ENCODE data around the gene IL1R2. TPM values are rescaled to one million over a fixed set of nuclear protein-coding genes. Genes with fewer than 3 reads are reported as not detected.
"Not testable (repeated sequence)": the region's sequence is repeated elsewhere in the genome, so short reads cannot be mapped to it uniquely, and the experiment has no call there.

Gene IL1R2
- total RNA-seq, 2 donors from 2014 or later = 18.3 to 47.7 TPM

DNA sequence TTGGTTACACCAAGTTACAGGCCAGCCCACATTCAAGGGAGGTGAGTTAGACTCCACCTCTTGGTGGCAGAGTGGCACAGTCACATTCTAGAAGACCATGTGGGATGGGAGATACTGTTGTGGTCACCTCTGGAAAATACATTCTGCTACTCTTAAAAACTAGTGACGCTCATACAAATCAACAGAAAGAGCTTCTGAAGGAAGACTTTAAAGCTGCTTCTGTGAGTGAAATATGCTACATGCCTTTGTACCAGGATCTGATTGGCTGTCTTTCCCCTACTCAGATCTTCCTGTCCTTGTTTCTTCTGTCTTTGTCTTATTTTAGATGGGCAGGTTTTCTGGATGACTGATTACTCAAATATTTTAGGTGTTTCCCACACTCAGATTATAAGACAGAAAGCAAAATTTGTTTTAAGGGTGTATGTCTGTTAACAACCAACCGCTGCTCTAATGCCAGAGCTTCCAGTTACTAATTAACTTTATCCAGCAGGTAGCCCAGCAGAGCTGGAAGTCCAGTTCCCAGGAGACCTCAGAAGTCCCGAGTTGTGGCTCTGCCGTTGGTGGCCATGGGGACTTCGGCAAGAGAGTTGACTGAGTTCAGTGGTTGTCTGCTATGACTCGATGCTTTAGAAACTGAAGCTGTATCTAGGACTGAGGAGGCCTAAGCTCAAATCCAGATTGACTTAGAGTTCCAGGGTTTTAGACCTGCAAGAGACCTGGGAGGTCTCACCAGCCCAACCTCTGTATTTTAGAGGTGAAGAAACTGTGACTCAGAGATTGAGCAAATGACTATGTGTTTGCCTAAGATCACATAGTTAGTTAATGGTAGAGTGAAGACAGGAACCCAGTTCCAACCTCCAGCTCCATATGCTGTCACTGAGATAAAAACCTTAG, 7.4 kb downstream of the IL1R2 start:
- H3K27ac ChIP-seq = no peak overlapping the region
- no peaks in the 10 kb centered on the region for H3K9me3 ChIP-seq
- TF ChIP-seq, protein P1, sequence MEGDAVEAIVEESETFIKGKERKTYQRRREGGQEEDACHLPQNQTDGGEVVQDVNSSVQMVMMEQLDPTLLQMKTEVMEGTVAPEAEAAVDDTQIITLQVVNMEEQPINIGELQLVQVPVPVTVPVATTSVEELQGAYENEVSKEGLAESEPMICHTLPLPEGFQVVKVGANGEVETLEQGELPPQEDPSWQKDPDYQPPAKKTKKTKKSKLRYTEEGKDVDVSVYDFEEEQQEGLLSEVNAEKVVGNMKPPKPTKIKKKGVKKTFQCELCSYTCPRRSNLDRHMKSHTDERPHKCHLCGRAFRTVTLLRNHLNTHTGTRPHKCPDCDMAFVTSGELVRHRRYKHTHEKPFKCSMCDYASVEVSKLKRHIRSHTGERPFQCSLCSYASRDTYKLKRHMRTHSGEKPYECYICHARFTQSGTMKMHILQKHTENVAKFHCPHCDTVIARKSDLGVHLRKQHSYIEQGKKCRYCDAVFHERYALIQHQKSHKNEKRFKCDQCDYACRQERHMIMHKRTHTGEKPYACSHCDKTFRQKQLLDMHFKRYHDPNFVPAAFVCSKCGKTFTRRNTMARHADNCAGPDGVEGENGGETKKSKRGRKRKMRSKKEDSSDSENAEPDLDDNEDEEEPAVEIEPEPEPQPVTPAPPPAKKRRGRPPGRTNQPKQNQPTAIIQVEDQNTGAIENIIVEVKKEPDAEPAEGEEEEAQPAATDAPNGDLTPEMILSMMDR (IDR thresholded peaks at IDR 0.05) = no peak
- DNase-seq (ENCODE audit: low spot score) (no peak), ATAC-seq (ENCODE audit: insufficient number of reproducible peaks, low FRiP score, low read depth) (no peak)
- no peak overlapping the region for H3K4me3 ChIP-seq
- no peaks in the 10 kb centered on the region for H3K4me1 ChIP-seq (ENCODE audit: control insufficient read depth in 1 of 2, low read depth in 2 of 2)
- H3K36me3 ChIP-seq = no peaks in the 10 kb centered on the region
- H3K27me3 ChIP-seq (replicated peaks; ENCODE audit: insufficient read depth) = no peaks in the 10 kb centered on the region

DNA sequence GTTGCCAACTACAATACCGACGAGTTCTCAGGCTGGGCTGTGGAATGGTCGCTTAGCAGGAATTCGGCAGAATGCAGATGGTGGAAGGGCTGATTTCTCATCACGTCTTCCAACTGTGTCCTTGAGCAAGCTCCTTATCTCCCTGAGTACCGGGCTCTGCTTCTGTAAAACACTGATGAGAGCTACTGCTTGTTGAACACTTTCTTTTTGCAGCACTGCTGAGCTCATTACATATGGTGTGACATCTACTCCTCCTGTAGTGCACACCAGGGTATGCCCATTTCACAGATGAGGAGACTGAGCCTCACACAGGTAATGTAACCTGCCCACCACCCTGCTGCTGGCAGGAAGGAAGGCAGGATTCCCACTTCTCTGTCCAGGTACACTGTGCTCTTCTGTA, 8.3 kb downstream of the IL1R2 start:
- Histone ChIP-seq H3K4me3 (no peak overlapping the region), H3K27ac (no peak overlapping the region), H3K9me3 (no peaks in the 10 kb centered on the region), H3K27me3 (replicated peaks; ENCODE audit: insufficient read depth) (no peaks in the 10 kb centered on the region), H3K36me3 (no peaks in the 10 kb centered on the region), H3K4me1 (ENCODE audit: control insufficient read depth in 1 of 2, low read depth in 2 of 2) (no peaks in the 10 kb centered on the region)
- TF ChIP-seq, protein P1 (IDR thresholded peaks at IDR 0.05) = no peak
- ATAC-seq (ENCODE audit: insufficient number of reproducible peaks, low FRiP score, low read depth) = no peak
- no peak for DNase-seq (ENCODE audit: low spot score)

- TF ChIP-seq, protein P1 (IDR thresholded peaks at IDR 0.05) = no peak
- Histone ChIP-seq H3K27me3 (replicated peaks; ENCODE audit: insufficient read depth) (no peaks in the 10 kb centered on the region), H3K27ac (no peak overlapping the region), H3K4me1 (ENCODE audit: control insufficient read depth in 1 of 2, low read depth in 2 of 2) (no peaks in the 10 kb centered on the region), H3K9me3 (no peaks in the 10 kb centered on the region), H3K36me3 (no peaks in the 10 kb centered on the region), H3K4me3 (no peak overlapping the region)
- ATAC-seq (ENCODE audit: insufficient number of reproducible peaks, low FRiP score, low read depth) = no peak
- DNase-seq (ENCODE audit: low spot score) = no peak
Observed at GRCh38 chr2:102000813-102001766, 9.3 kb downstream of the IL1R2 start.

GRCh38 chr2:102001767-102002142, 10.0 kb downstream of the IL1R2 start:
- TF ChIP-seq, protein P1 (IDR thresholded peaks at IDR 0.05) = no peak
- Histone ChIP-seq H3K9me3 (no peaks in the 10 kb centered on the region), H3K27me3 (replicated peaks; ENCODE audit: insufficient read depth) (no peaks in the 10 kb centered on the region), H3K4me1 (ENCODE audit: control insufficient read depth in 1 of 2, low read depth in 2 of 2) (no peaks in the 10 kb centered on the region), H3K4me3 (no peak overlapping the region), H3K36me3 (no peaks in the 10 kb centered on the region), H3K27ac (no peak overlapping the region)
- no peak for ATAC-seq (ENCODE audit: insufficient number of reproducible peaks, low FRiP score, low read depth)
- DNase-seq (ENCODE audit: low spot score) = no peak

DNA sequence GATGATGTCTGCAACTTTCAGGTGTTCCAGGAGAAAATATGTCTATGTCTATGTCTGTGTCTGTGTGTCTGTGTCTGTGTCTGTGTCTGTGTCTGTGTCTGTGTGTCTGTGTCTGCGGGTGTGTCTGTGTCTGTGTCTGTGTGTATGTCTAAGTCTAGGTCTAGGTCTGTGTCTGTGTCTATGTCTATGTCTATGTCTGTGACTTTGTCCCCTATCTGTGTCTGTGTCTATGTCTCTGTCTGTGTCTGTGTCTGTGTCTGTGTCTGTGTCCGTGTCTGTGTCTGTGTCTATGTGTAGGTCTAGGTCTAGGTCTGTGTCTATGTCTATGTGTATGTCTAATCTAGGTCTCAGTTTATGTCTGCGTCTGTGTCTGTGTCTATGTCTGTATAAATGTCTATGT, 10.5 kb downstream of the IL1R2 start:
- Histone ChIP-seq H3K27me3 (replicated peaks; ENCODE audit: insufficient read depth) (no peaks in the 10 kb centered on the region), H3K4me3 (no peak overlapping the region), H3K27ac (no peak overlapping the region), H3K36me3 (no peaks in the 10 kb centered on the region), H3K4me1 (ENCODE audit: control insufficient read depth in 1 of 2, low read depth in 2 of 2) (no peaks in the 10 kb centered on the region), H3K9me3 (no peaks in the 10 kb centered on the region)
- ATAC-seq (ENCODE audit: insufficient number of reproducible peaks, low FRiP score, low read depth) (no peak), DNase-seq (ENCODE audit: low spot score) (no peak)
- TF ChIP-seq, protein P1 (IDR thresholded peaks at IDR 0.05) = no peak

GRCh38 chr2:102002909-102003308, 11.1 kb downstream of the IL1R2 start:
- H3K27me3 ChIP-seq (replicated peaks; ENCODE audit: insufficient read depth); H3K4me3 ChIP-seq; H3K4me1 ChIP-seq (ENCODE audit: control insufficient read depth in 1 of 2, low read depth in 2 of 2); H3K27ac ChIP-seq; H3K9me3 ChIP-seq; H3K36me3 ChIP-seq; ATAC-seq (ENCODE audit: insufficient number of reproducible peaks, low FRiP score, low read depth); DNase-seq (ENCODE audit: low spot score): not testable (repeated sequence)
